ENCODE data around the gene SAMD10. TPM values are rescaled to one million over a fixed set of nuclear protein-coding genes. Genes with fewer than 3 reads are reported as not detected.

The SAMD10 gene
- total and polyA plus RNA-seq, 12 donors: 3.4 to 8.8 (median 4.0) TPM

DNA sequence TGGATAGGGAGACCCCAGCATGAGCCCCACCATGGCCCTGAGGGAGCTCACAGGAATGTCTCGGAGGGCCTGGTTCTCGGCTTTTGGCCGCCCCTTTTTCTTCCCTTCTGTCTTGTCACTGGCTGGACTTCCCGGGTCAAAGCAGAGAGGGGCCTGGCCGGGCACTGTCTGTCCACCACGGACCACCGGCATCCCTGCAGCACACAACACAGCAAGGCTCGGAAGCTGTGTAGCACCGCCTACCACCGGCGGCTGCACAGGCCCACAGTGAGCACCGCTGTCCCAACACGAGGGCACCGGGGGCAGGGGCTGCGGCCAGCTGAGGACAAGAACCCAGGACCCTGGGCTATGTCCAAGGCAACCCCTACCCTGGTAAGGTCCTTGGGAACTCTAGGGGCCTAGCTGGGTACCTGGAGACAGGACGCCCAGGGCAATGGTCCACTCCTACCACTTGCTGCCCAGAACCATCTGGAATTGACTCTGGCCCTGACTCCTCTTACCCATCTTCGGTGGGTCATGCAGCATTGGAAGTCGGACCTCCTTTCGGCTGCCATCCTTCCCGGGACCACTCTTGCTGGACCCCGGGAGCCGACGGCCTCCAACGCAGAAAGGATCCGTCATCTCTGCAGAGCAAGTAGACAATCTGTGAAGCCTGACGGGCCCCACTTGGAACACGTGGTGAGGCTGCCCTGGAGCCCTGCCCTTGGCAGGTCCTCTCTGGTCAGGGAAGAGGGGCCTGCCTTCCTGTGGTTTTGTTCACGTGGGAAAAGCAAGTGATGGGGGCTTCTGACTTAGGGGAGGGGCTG lies 11.9 kb downstream of the SAMD10 start:
- Histone ChIP-seq H3K9me3 (no peaks in the 10 kb centered on the region), H3K27me3 (no peaks in the 10 kb centered on the region), H3K27ac (peak overlapping the region in 1 of 10 donors; percentile 73), H3K36me3 (peaks cover 0 to 43% (median 12%) of the 10 kb centered on the region in 9 donors), H3K4me1 (peaks cover 13 to 40% (median 28%) of the 10 kb centered on the region in 9 donors), H3K4me3 (no peak overlapping the region)
- TF ChIP-seq, protein P1, sequence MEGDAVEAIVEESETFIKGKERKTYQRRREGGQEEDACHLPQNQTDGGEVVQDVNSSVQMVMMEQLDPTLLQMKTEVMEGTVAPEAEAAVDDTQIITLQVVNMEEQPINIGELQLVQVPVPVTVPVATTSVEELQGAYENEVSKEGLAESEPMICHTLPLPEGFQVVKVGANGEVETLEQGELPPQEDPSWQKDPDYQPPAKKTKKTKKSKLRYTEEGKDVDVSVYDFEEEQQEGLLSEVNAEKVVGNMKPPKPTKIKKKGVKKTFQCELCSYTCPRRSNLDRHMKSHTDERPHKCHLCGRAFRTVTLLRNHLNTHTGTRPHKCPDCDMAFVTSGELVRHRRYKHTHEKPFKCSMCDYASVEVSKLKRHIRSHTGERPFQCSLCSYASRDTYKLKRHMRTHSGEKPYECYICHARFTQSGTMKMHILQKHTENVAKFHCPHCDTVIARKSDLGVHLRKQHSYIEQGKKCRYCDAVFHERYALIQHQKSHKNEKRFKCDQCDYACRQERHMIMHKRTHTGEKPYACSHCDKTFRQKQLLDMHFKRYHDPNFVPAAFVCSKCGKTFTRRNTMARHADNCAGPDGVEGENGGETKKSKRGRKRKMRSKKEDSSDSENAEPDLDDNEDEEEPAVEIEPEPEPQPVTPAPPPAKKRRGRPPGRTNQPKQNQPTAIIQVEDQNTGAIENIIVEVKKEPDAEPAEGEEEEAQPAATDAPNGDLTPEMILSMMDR (IDR thresholded peaks at IDR 0.05): no peak
- intact Hi-C loops (cut with DNase I): no loop called here
- ATAC-seq: peak in 2 of 8 donors; percentile 7 to 23
- peak; percentile 6 to 11 for DNase-seq
- 84 to 86% methylated on average over 28 of the region's 28 CpGs for WGBS, 2 donors

DNA sequence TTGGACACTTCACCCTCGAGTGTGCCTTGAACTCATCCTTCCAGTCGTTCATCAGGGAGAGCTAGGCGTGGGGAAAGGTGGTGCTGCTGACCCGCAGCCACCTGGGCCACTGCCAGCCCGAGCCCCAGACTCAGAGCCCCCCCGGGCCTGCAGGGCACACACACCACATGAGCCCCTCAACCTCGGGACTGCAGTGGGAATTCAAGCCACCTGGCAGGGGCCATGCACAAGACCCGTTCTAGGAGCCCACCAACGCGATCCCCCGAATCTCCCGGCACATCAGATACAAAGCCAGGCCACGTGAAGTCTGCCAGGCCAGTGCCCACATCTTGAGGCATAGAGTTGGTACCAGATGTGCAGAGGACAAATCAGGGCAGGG lies 12.5 kb downstream of the SAMD10 start:
- H3K36me3 ChIP-seq: peaks cover 0 to 49% (median 13%) of the 10 kb centered on the region in 9 donors

DNA sequence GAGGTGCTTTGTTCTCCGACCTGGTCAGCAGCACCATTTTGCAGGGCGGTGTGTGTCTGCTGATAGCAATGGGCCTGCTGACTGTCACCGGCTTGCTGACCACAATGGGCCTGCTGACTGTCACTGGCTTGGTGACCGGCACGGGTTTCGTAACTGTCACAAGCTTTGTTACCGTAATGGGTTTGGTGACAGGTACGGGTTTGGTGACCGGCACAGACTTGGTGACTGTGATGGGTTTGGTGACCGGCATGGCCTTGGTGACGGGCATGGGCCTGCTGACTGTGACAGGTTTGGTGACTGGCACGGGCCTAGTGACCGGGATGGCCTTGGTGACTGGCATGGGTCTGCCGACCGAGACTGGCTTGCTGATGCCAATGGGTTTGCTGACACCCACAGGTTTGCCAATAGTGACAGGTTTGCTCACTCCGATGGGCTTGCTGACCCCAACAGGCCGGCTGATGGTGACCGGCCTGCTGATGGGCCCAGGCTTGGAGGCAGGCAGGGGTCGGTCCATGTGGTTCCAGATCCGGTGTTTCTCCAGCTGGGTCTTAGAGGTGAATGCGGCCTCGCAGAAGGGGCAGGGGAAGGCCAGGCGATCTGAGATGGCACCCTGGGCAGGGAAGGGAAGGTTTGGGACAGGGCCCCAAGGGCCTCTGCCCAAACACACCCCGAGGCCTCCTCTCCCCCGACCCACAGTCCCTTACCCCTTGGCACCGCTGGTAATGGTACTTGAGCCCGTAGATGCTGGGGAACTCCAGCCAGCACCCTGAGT lies 13.1 kb downstream of the SAMD10 start:
- intact Hi-C loops (cut with DNase I): no loop called here
- TF ChIP-seq, protein P1 (IDR thresholded peaks at IDR 0.05): no peak
- Histone ChIP-seq H3K36me3 (peaks cover 0 to 55% (median 18%) of the 10 kb centered on the region in 9 donors), H3K4me1 (peaks cover 10 to 29% (median 18%) of the 10 kb centered on the region in 9 donors), H3K27ac (no peak overlapping the region), H3K4me3 (no peak overlapping the region), H3K9me3 (no peaks in the 10 kb centered on the region), H3K27me3 (no peaks in the 10 kb centered on the region)
- DNase-seq: peak in 1 of 2 donors; percentile 12
- WGBS, 2 donors: 93 to 97% methylated on average over 27 of the region's 27 CpGs
- no peak for ATAC-seq

More for the DNA sequence above, 12.5 kb downstream of the SAMD10 start:
- TF ChIP-seq, protein P1 (IDR thresholded peaks at IDR 0.05): no peak
- H3K4me1 ChIP-seq: peaks cover 10 to 34% (median 23%) of the 10 kb centered on the region in 9 donors
- H3K27ac ChIP-seq: no peak overlapping the region
- DNase-seq (peak in 1 of 2 donors; percentile 4), ATAC-seq (no peak)
- WGBS, 2 donors: 93 to 95% methylated on average over 13 of the region's 13 CpGs
- intact Hi-C loops (cut with DNase I): no loop called here
- no peak overlapping the region for H3K4me3 ChIP-seq
- H3K9me3 ChIP-seq: no peaks in the 10 kb centered on the region
- no peaks in the 10 kb centered on the region for H3K27me3 ChIP-seq

DNA sequence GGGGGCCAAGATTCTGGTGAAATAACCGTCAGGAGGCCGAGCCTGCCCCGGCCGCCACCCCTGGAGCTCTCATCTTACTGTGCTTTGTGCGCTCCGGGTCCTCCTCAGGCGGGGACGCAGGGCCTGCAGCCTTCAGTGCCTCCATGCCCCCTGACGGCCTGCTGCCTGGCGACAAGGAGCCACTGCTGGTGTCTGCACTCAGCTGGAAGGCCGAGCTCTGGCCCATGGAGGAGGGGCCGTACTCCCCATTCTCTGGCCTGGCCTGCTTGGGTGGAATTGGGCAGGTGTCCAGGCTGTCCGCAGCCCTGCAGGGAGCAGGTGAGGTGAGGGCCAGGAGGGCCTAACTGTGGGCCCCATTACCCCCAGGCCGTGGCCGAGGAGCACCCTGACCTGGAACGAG lies 15.0 kb downstream of the SAMD10 start:
- Histone ChIP-seq H3K9me3 (no peaks in the 10 kb centered on the region), H3K4me1 (peaks cover 9 to 17% (median 11%) of the 10 kb centered on the region in 9 donors), H3K27ac (no peak overlapping the region), H3K27me3 (no peaks in the 10 kb centered on the region), H3K4me3 (no peak overlapping the region), H3K36me3 (peaks cover 0 to 69% (median 23%) of the 10 kb centered on the region in 9 donors)
- WGBS, 2 donors: 92% methylated on average over 16 of the region's 16 CpGs
- DNase-seq (peak in 1 of 2 donors; percentile 10), ATAC-seq (no peak)
- TF ChIP-seq, protein P1 (IDR thresholded peaks at IDR 0.05): no peak
- intact Hi-C loops (cut with DNase I): no loop called here

Data from heart right ventricle (tissue), 16 donors.